CD4-positive, alpha-beta T cell treated with Interleukin-4 for 4 hours (primary cell): ENCODE results near the gene COL5A2.

Experiments
- DNase-seq: peaks from one replicate; pipeline ENCODE4 v3.0.0-alpha.2; 2020

Gene COL5A2

GRCh38 chr2:189179570-189179950 is at the start of gene COL5A2:
Gene COL5A2, minus strand, starts transcription at chr2:189179761. Its CDS starts 157 bp downstream, at chr2:189179604.
- DNase-seq: no peak

GRCh38 chr2:189226017-189226416 is 46.5 kb upstream of the COL5A2 start:
- DNase-seq: no peak

GRCh38 chr2:189225032-189225431 is 45.5 kb upstream of the COL5A2 start:
- DNase-seq: no peak

GRCh38 chr2:189222468-189223105 is 43.0 kb upstream of the COL5A2 start:
- no peak for DNase-seq

- DNase-seq: no peak
Observed at GRCh38 chr2:189221811-189222467, 42.4 kb upstream of the COL5A2 start.

- DNase-seq: no peak
Observed at GRCh38 chr2:189218236-189218635, 38.7 kb upstream of the COL5A2 start.

- DNase-seq: no peak
Observed at GRCh38 chr2:189217541-189217940, 38.0 kb upstream of the COL5A2 start.

GRCh38 chr2:189217051-189217450 is 37.5 kb upstream of the COL5A2 start:
- no peak for DNase-seq

- DNase-seq: no peak
Observed at GRCh38 chr2:189214484-189214883, 34.9 kb upstream of the COL5A2 start.

GRCh38 chr2:189213250-189213649 is 33.7 kb upstream of the COL5A2 start:
- no peak for DNase-seq

- no peak for DNase-seq
Observed at GRCh38 chr2:189210250-189211087, 30.9 kb upstream of the COL5A2 start.

- no peak for DNase-seq
Observed at GRCh38 chr2:189208254-189208653, 28.7 kb upstream of the COL5A2 start.

- no peak for DNase-seq
Observed at GRCh38 chr2:189204322-189204941, 24.9 kb upstream of the COL5A2 start.

GRCh38 chr2:189203177-189203799 is 23.7 kb upstream of the COL5A2 start:
- DNase-seq: no peak

- DNase-seq: no peak
Observed at GRCh38 chr2:189199797-189200196, 20.2 kb upstream of the COL5A2 start.

- DNase-seq: no peak
Observed at GRCh38 chr2:189192766-189193165, 13.2 kb upstream of the COL5A2 start.

- DNase-seq: no peak
Observed at GRCh38 chr2:189191766-189192165, 12.2 kb upstream of the COL5A2 start.

GRCh38 chr2:189190685-189191084 is 11.1 kb upstream of the COL5A2 start:
- DNase-seq: no peak

- no peak for DNase-seq
Observed at GRCh38 chr2:189188115-189188805, 8.7 kb upstream of the COL5A2 start.

GRCh38 chr2:189183170-189183569 is 3.6 kb upstream of the COL5A2 start:
- no peak for DNase-seq

- DNase-seq: no peak
Observed at GRCh38 chr2:189181706-189182105, 2.1 kb upstream of the COL5A2 start.
